ENCODE measurements around the gene LAMB1.
"Not testable (repeated sequence)": the region's sequence is repeated elsewhere in the genome, so short reads cannot be mapped to it uniquely, and the experiment has no call there.

The LAMB1 gene

DNA sequence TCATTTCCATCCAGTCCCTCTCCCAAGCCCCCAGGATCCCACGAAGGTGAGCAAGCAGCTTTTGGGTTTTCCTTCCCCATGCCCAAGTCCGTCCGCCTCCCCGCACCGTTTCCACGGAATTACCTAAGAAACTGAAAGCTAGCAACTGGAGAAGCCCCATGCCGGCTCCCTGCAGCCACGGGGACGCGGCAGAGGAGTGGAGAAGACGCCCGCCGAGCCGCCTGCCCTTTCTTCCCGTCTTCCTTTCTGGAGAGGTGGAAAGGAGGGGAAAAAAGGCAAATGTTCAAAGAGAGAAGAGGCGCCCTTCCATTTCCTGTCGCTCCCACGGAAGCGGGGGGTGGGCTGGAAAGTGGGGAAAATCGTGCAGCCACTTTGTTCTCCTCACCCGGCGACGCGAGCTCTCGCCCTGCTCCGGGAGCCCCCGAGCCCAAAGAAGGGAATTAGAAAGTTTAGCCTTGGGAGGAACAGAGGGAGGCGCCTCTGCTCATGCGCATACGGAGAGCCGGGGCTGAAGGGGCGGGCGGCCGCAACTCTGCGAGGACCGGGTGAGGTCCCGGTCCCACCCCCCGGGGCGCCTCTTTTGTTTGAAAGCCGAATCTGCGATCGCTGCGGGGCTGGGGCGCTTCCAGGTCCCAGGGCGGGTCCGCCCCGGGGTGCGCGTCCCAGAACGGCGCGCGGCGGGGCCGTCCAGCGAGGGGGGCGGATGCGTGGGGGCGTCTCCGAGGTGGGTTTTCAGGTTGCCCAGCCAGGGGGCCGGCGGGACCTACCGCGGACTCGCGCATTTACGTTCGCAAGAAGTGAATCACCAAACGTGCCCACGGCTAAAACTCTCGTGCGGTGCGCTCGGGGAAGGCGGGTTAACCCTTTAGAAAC, at the start of gene LAMB1:
TSS of gene LAMB1 (minus strand) at position 436 of the 873 bp plus-strand sequence. CDS start at position 160, 276 bp downstream.
- DNase-seq, result no peak

DNA sequence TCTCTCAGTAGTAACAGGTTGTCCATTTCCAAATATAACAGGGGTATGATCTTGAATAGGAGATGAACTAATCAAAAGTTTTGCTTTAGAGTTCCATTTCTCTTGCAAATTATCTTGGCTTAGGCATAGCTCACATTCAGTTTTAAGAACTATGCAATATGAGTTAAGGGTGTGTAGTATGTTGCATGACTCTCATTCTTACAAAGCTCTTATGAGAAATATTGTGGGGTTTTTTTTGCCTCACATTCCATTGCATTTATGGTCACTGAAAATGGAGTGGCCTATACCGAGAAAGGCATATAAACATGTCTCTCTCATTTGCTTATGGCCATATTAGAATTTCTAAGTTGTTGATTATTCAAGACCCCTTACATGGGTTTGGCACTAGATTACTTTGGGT, 48.5 kb upstream of the LAMB1 start:
- no peak for DNase-seq

- no peak for DNase-seq
Measured at GRCh38 chr7:108049962-108050361, 47.0 kb upstream of the LAMB1 start.

- no peak for DNase-seq
Measured at GRCh38 chr7:108048422-108048821, 45.5 kb upstream of the LAMB1 start.

DNA sequence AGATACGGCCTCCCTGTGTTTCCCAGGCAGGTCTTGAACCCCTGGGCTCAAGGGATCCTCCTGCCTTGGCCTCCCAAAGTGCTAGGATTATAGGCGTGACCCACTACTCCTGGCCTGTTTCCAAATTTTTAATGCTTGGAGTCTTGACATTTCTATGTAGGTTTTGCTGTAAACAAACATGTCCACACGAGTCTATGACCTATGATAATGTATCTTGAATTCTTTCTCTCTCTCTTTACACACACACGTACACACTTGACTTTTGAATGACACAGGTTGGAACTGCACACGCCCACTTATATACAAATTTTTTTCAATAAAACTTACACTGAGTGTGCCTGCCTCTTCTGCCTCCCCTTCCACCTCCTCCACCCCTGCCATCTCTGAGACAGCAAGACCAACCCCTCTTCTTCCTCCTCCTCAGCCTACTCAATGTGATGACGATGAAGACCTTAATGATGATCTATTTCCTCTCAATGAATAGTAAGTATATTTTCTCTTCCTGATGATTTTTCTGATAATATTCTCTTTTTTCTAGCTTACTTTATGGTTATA, 44.1 kb upstream of the LAMB1 start:
- DNase-seq, result no peak

- no peak for DNase-seq
Measured at GRCh38 chr7:108045669-108046068, 42.7 kb upstream of the LAMB1 start.

- DNase-seq, result no peak
Measured at GRCh38 chr7:108045154-108045553, 42.2 kb upstream of the LAMB1 start.

DNA sequence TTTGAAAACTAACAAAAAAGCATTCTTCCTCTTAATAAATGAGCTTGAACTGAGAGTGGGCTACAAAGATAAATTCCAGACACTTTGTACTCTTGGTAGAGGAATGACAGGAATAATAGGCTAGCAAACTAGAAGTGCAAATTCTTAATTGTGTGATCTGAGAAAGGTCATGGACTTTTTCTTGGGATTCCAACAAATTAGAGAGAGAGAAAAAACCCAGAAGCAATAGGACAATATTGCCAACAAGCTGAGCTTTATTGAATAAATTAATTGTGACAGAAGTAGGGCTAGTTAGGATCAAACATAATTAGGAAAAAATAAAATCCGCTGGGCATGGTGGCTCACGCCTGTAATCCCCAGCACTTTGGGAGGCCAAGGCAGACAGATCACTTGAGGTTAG, 41.4 kb upstream of the LAMB1 start:
- DNase-seq, result no peak

GRCh38 chr7:108038986-108039385, 36.0 kb upstream of the LAMB1 start:
- DNase-seq, result no peak

- no peak for DNase-seq
Measured at GRCh38 chr7:108037741-108038140, 34.8 kb upstream of the LAMB1 start.

DNA sequence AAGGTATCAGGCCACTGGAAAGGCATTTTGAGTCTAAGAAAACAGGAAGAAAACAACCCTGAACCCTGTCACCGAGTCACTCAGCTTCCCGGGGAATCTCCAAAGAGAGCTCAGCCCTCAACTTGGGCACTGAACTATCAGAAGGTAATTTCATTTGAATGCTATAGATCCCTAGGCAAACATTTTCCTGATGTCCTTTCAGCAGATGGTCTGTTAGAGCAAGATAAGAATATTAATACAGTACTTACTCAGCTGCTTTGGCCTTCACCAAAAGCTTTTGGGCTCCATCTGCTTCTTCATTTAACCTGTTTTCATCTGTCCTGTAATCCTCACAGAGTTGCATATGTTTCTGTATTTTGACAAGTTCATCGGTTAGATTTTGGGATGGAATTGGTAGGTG, 34.2 kb upstream of the LAMB1 start:
- DNase-seq, result no peak

GRCh38 chr7:108034586-108034985, 31.6 kb upstream of the LAMB1 start:
- DNase-seq, result no peak

GRCh38 chr7:108033776-108034497, 31.0 kb upstream of the LAMB1 start:
- no peak for DNase-seq

GRCh38 chr7:108033309-108033708, 30.3 kb upstream of the LAMB1 start:
- not testable (repeated sequence) for DNase-seq

DNA sequence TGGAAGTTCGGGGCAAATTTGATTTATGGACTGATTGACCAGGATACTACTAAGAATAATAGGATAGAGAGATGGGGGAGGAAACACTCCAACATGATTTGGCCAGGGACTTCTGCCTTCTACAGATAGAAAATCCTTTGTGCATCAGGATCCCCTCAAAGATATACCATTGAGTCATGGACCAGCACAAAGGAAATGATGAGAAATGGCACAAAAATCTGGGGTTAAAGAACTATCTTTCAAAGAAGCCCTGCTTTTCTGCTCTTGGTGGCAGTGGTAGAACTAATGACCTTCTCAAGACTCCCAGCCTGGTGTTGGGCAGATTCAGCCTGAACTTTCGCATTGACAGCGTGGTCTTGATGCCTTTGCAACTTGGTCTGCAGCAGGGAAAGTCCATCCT, 27.6 kb upstream of the LAMB1 start:
- no peak for DNase-seq

GRCh38 chr7:108029034-108029433, 26.1 kb upstream of the LAMB1 start:
- no peak for DNase-seq

GRCh38 chr7:108028111-108028510, 25.1 kb upstream of the LAMB1 start:
- DNase-seq, result no peak

- DNase-seq, result no peak
Measured at GRCh38 chr7:108027239-108027638, 24.3 kb upstream of the LAMB1 start.

- DNase-seq, result no peak
Measured at GRCh38 chr7:108026647-108027046, 23.7 kb upstream of the LAMB1 start.

- DNase-seq, result no peak
Measured at GRCh38 chr7:108026116-108026515, 23.2 kb upstream of the LAMB1 start.

DNA sequence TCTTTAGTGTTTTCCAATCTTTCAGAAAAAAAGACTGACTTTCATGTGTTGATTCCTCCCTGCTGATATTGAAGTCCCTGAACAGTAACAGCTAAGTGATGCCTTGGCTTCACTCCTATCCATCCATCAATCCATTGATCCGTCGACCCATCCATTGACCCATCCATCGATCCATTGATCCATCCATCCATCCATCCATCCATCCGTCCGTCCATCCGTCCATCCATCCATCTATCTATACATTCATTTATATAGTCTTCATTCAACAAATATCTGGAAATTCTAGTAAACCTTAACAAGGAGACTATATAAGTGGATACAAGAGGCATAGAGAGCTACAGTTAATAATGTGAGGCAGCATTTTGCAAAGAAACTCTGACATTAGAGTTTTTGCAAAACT, 21.6 kb upstream of the LAMB1 start:
- no peak for DNase-seq

GRCh38 chr7:108020585-108020984, 17.6 kb upstream of the LAMB1 start:
- no peak for DNase-seq

GRCh38 chr7:108018668-108019067, 15.7 kb upstream of the LAMB1 start:
- no peak for DNase-seq

DNA sequence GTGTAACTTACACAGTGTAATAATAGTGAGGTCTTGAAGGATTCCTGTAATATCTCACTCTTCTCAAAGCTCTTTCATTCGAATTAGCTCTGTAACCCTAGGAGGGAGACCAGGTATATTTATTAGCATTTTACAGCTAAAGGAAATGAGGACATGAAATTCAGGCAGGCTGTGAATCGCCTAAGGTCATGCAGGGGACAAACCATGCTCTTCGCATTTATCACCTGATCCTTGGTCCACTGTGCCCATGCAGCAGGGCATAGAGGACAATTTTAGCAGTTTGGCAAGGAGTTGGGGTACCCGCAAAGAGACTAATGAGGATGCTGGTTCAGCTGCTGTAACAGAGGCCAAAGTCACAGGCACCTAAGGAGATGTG, 14.8 kb upstream of the LAMB1 start:
- DNase-seq, result no peak
